GM12875 (cell line): Measurements from ENCODE around the gene FBXO41.

ENCODE experiments used
- H3K4me3 ChIP-seq: one replicate; pipeline ENCODE4 v1.5.1; 2011; ENCODE audit warnings: low read depth, low read length, control low read depth
- TF ChIP-seq, protein P1 (sequence below): IDR thresholded peaks from 2 replicates; pipeline ENCODE4 v1.5.1; 2011; ENCODE audit warnings: low read depth, mild to moderate bottlenecking, control low read depth, inconsistent platforms, low read length, moderate library complexity, borderline replicate concordance; ENCODE audit not compliant: insufficient read depth

FBXO41 gene

GRCh38 chr2:73210696-73211095 is 73.6 kb downstream of the FBXO41 start:
- TF ChIP-seq, protein P1, sequence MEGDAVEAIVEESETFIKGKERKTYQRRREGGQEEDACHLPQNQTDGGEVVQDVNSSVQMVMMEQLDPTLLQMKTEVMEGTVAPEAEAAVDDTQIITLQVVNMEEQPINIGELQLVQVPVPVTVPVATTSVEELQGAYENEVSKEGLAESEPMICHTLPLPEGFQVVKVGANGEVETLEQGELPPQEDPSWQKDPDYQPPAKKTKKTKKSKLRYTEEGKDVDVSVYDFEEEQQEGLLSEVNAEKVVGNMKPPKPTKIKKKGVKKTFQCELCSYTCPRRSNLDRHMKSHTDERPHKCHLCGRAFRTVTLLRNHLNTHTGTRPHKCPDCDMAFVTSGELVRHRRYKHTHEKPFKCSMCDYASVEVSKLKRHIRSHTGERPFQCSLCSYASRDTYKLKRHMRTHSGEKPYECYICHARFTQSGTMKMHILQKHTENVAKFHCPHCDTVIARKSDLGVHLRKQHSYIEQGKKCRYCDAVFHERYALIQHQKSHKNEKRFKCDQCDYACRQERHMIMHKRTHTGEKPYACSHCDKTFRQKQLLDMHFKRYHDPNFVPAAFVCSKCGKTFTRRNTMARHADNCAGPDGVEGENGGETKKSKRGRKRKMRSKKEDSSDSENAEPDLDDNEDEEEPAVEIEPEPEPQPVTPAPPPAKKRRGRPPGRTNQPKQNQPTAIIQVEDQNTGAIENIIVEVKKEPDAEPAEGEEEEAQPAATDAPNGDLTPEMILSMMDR = no peak

GRCh38 chr2:73210019-73210418 is 74.3 kb downstream of the FBXO41 start:
- TF ChIP-seq, protein P1 = no peak

More at GRCh38 chr2:73210696-73211095, 73.6 kb downstream of the FBXO41 start:
- H3K4me3 ChIP-seq = no peak overlapping the region

GRCh38 chr2:73208258-73208657 is 76.0 kb downstream of the FBXO41 start:
- no peak overlapping the region for H3K4me3 ChIP-seq
- TF ChIP-seq, protein P1 = no peak

More at GRCh38 chr2:73210019-73210418, 74.3 kb downstream of the FBXO41 start:
- no peak overlapping the region for H3K4me3 ChIP-seq

DNA sequence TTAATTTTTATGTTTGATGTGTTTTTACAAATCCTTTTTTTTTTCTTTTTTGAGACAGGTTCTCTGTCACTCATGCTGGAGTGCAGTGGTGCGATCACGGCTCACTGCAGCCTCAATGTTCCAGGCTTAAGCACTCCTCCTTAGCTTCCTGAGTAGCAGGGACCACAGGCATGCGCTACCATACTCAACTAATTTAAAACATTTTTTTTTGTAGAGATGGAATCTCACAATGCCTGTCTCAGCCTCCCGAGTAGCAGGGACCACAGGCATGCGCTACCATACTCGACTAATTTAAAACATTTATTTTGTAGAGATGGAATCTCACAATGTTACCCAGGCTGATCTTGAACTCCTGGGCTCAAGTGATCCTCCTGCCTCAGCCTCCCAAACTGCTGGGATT is 78.7 kb downstream of the FBXO41 start:
- TF ChIP-seq, protein P1 = no peak
- H3K4me3 ChIP-seq = no peak overlapping the region
